Stomach (tissue), 9 donors: ENCODE results near the gene HMMR. TPM values are rescaled to one million over a fixed set of nuclear protein-coding genes. Genes with fewer than 3 reads are reported as not detected.
"Not testable (repeated sequence)": the region's sequence is repeated elsewhere in the genome, so short reads cannot be mapped to it uniquely, and the experiment has no call there.

Source experiments
- DNase-seq, 2 donors: peaks; one replicate each; pipeline versions ENCODE4 v3.0.0 to v3.0.0-alpha.2; 2013 to 2019
- H3K27ac ChIP-seq, 5 donors: fragments of 200-600 bp in 4 of 5; sonication (generic) in 4 of 5; one replicate each; pipeline ENCODE4 v1.5.1; 2013 to 2019; ENCODE audit warnings: mild to moderate bottlenecking in 1 of 5, moderate library complexity in 1 of 5
- H3K27me3 ChIP-seq, 3 donors: fragments of 200-600 bp; sonication (generic); one replicate each; pipeline ENCODE4 v1.5.1; 2017 to 2019; ENCODE audit warnings: mixed run types in 1 of 3
- H3K36me3 ChIP-seq, 4 donors: fragments of 200-600 bp; sonication (generic); 1 replicate in 3 of 4; 2 replicates in 1 of 4; pipeline ENCODE4 v1.5.1; 2016 to 2019
- H3K4me1 ChIP-seq, 4 donors: fragments of 200-600 bp; sonication (generic); one replicate each; pipeline ENCODE4 v1.5.1; 2016 to 2019
- H3K4me3 ChIP-seq, 4 donors: fragments of 200-600 bp; sonication (generic) in 3 of 4; one replicate each; pipeline ENCODE4 v1.5.1; 2016 to 2019; ENCODE audit warnings: mild to moderate bottlenecking in 1 of 4
- H3K9me3 ChIP-seq, 4 donors: fragments of 200-600 bp; sonication (generic); one replicate each; pipeline ENCODE4 v1.5.1; 2016 to 2019
- EP300 ChIP-seq: sonication (generic); formaldehyde crosslinking; IDR thresholded peaks from one replicate; pipeline ENCODE4 v1.6.1; 2017; ENCODE audit warnings: antibody characterized with exemption
- POLR2A ChIP-seq, 4 donors: fragments of 450-650 bp; IDR thresholded peaks; one replicate each; pipeline ENCODE4 v1.6.1; 2016; ENCODE audit warnings: antibody characterized with exemption in 4 of 4, control low read depth in 2 of 4, mild to moderate bottlenecking in 1 of 4, moderate library complexity in 1 of 4
- POLR2AphosphoS5 ChIP-seq, 3 donors: sonication (generic); formaldehyde crosslinking; IDR thresholded peaks; one replicate each; pipeline ENCODE4 v1.6.1; 2016; ENCODE audit warnings: antibody characterized with exemption in 3 of 3
- WGBS, 5 donors: extraction: QIAGEN DNeasy Blood & Tissue Kit in 3 of 5; methylation state at CpG; one replicate each; pipeline versions ENCODE4 v1.1.5 to v1.1.7; 2013 to 2018; 5-methylcytosine and 5-hydroxymethylcytosine counted together
- intact Hi-C: fragments of 100-400 bp; cut with DNase I; formaldehyde crosslinking; loops from one replicate; pipeline ENCODE4 v1.15.1; 2023; ENCODE audit warnings: low total_unique reads
- polyA plus RNA-seq, 3 donors: library from polyadenylated mRNA; stranded (reverse); fragments of 200-250 nt; gene quantifications; one replicate each; pipeline ENCODE4 v1.2.3, GENCODE V29; 2013
- total RNA-seq, 5 donors: library from RNA; depleted of rRNA; stranded (reverse); fragments of >200 nt; gene quantifications; one replicate each; pipeline versions ENCODE4 v1.1.0 to v1.2.3, GENCODE V29; 2014 to 2016
- TF ChIP-seq, protein P1 (sequence below), 7 experiments: fragments of 450-650 bp in 4 of 7; fragments of 200-600 bp in 3 of 7; sonication (generic) in 3 of 7; IDR thresholded peaks; one replicate each; pipeline ENCODE4 v1.5.1; 2016 to 2019; ENCODE audit warnings: antibody characterized with exemption in 7 of 7, control low read depth in 2 of 7, mild to moderate bottlenecking in 1 of 7
- donor health status: healthy with polysubstance abuse.
- donor health status: Bipolar disorder and iron deficiency.
- donor health status: healthy.

Gene HMMR
- total and polyA plus RNA-seq, 8 donors, result 0.15 to 37.5 (median 3.3) TPM

DNA sequence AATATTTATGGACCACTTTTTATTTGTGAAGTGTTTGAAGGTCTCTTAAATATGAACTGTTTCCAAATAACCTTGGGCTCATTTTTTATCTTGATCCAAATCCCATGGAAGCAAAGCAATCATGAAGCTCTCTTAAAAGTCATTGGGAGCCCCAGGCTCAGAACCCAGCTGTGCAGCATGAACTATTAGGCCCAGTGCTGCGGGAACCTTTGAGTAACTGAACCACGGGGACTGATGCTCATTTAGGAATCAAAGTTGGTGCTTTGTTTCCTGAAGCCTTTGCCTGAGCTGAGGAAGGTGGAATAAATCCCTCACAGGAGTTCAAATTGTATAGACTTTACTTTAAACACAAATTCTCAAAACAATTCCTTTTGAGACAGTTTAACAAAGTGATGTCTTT is 72.8 kb downstream of the HMMR start:
- no peaks in the 10 kb centered on the region for H3K36me3 ChIP-seq
- WGBS, 5 donors, result 69 to 78% (median 75%) methylated on average over 2 of the region's 2 CpGs
- H3K4me1 ChIP-seq, result peaks cover 0 to 4% (median 0%) of the 10 kb centered on the region in 4 donors
- H3K9me3 ChIP-seq, result no peaks in the 10 kb centered on the region
- no peak for DNase-seq
- H3K4me3 ChIP-seq, result no peak overlapping the region
- H3K27me3 ChIP-seq, result no peaks in the 10 kb centered on the region
- TF ChIP-seq, protein P1, sequence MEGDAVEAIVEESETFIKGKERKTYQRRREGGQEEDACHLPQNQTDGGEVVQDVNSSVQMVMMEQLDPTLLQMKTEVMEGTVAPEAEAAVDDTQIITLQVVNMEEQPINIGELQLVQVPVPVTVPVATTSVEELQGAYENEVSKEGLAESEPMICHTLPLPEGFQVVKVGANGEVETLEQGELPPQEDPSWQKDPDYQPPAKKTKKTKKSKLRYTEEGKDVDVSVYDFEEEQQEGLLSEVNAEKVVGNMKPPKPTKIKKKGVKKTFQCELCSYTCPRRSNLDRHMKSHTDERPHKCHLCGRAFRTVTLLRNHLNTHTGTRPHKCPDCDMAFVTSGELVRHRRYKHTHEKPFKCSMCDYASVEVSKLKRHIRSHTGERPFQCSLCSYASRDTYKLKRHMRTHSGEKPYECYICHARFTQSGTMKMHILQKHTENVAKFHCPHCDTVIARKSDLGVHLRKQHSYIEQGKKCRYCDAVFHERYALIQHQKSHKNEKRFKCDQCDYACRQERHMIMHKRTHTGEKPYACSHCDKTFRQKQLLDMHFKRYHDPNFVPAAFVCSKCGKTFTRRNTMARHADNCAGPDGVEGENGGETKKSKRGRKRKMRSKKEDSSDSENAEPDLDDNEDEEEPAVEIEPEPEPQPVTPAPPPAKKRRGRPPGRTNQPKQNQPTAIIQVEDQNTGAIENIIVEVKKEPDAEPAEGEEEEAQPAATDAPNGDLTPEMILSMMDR (IDR thresholded peaks at IDR 0.05), result no peak
- no peak for TF ChIP-seq POLR2A (IDR thresholded peaks at IDR 0.05)
- no peak for TF ChIP-seq EP300
- TF ChIP-seq POLR2AphosphoS5 (IDR thresholded peaks at IDR 0.05), result no peak
- H3K27ac ChIP-seq, result no peak overlapping the region
- intact Hi-C loops, result no loop called here

DNA sequence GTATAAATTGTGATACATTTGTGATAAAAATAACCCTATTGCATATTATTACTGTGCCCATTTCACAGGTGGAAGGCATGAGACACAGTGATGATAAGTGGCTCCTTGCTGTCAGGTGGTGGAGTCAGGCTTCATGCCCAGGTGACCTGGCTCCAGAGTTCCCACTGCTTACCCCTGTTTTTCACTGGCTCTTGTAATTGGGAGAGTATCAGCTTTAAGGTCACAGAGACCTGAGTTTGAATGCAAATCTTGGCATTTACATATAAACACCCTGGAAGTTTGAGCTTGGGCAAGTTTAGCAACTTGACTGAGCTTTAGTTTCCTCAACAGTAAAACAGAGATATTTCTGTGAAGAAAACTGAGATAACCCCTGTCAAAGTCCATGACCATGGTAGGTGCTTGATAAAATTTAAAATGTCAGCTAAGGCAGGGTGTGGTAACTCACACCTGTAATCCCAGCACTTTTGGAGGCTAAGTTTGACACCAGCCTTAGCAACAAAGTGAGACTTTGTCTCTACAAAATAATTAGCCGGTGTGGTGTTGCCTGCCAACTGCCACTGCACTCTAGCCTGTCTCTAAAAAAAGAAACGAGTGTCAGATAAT is 74.2 kb downstream of the HMMR start:
- Histone ChIP-seq H3K27me3 (no peaks in the 10 kb centered on the region), H3K27ac (no peak overlapping the region), H3K4me1 (peaks cover 0 to 4% (median 0%) of the 10 kb centered on the region in 4 donors), H3K9me3 (no peaks in the 10 kb centered on the region), H3K36me3 (no peaks in the 10 kb centered on the region), H3K4me3 (no peak overlapping the region)
- no peak for DNase-seq
- TF ChIP-seq POLR2AphosphoS5 (IDR thresholded peaks at IDR 0.05), result no peak
- no peak for TF ChIP-seq EP300
- TF ChIP-seq, protein P1 (IDR thresholded peaks at IDR 0.05), result no peak
- WGBS, 5 donors, result 28 to 46% (median 32%) methylated on average over 2 of the region's 2 CpGs
- intact Hi-C loops, result no loop called here

DNA sequence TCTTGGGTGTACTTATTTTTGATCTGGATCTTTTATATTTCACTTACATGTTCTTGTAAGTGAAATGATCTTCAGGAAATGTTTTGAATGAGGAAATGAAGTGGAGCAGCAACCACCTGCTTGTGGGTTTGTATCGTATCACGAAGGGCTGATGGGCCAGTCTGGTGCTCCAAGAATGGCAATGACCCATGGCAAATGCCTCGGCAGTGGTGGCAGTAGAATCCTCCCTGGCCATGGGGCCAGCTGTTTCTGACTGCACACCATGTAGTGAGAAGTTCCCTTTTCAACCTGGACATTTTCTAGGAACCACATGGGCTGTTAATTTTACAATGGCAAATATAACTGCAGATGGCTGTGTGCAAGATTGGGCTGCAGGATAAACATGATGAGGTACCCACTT is 74.9 kb downstream of the HMMR start:
- Histone ChIP-seq H3K27me3 (no peaks in the 10 kb centered on the region), H3K4me3 (no peak overlapping the region), H3K4me1 (peaks cover 0 to 4% (median 0%) of the 10 kb centered on the region in 4 donors), H3K27ac (no peak overlapping the region), H3K36me3 (no peaks in the 10 kb centered on the region), H3K9me3 (no peaks in the 10 kb centered on the region)
- no peak for DNase-seq
- intact Hi-C loops, result no loop called here
- TF ChIP-seq EP300, result no peak
- no peak for TF ChIP-seq POLR2AphosphoS5 (IDR thresholded peaks at IDR 0.05)
- TF ChIP-seq, protein P1 (IDR thresholded peaks at IDR 0.05), result no peak
- no peak for TF ChIP-seq POLR2A (IDR thresholded peaks at IDR 0.05)
- 68 to 88% (median 79%) methylated on average over 3 of the region's 3 CpGs for WGBS, 5 donors

DNA sequence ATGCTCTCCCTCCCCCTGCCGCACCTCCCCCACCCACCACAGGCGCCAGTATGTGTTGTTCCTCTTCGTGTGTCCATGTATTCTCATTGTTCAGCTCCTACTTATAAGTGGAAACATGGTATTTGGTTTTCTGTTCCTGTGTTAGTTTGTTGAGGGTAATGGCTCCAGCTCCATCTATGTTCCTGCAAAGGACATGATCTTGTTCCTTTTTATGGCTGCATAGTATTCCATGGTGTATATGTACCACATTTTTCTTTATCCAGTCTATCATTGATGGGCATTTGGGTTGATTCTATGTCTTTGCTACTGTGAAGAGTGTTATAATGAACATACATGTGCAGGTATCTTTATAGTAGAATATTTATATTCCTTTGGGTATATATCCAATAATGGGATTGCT is 76.0 kb downstream of the HMMR start:
- H3K9me3 ChIP-seq, H3K4me1 ChIP-seq, H3K4me3 ChIP-seq, H3K27me3 ChIP-seq, DNase-seq, intact Hi-C loops, H3K36me3 ChIP-seq, H3K27ac ChIP-seq: not testable (repeated sequence)
- 90 to 95% (median 91%) methylated on average over 3 of the region's 3 CpGs for WGBS, 5 donors

DNA sequence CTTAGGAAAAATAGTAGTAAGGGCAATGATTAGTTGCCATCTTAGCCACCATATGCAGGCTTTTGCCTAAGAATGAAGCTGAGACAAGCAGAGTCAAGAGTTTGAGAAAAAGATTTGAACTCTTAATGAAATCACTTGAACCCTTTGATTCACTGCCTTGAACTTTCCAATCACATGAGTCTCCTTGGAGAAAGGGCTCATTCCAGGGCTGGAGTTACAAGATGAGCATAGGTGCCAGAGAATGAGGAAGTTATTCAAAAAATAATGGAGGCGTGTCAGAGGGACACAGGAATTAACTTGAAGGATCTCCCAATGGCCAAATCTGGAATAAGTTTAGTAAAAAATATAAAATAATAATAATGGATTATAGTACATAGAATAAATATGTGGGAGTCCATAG is 80.3 kb downstream of the HMMR start:
- no peak overlapping the region for H3K27ac ChIP-seq
- no peaks in the 10 kb centered on the region for H3K9me3 ChIP-seq
- no peaks in the 10 kb centered on the region for H3K36me3 ChIP-seq
- H3K4me3 ChIP-seq, result no peak overlapping the region
- no peaks in the 10 kb centered on the region for H3K4me1 ChIP-seq
- TF ChIP-seq, protein P1 (IDR thresholded peaks at IDR 0.05), result no peak
- no peak for TF ChIP-seq POLR2AphosphoS5 (IDR thresholded peaks at IDR 0.05)
- TF ChIP-seq POLR2A (IDR thresholded peaks at IDR 0.05), result no peak
- no peak for TF ChIP-seq EP300
- 64 to 73% (median 69%) methylated on average over 1 of the region's 1 CpG for whole genome bisulfite sequencing, 5 donors
- intact Hi-C loops, result no loop called here
- no peak for DNase-seq
- no peaks in the 10 kb centered on the region for H3K27me3 ChIP-seq
